Smooth muscle cell of the pulmonary artery (primary cell): ENCODE results near the gene FAT2. TPM values are rescaled to one million over a fixed set of nuclear protein-coding genes. Genes with fewer than 3 reads are reported as not detected.

Source experiments
- total RNA-seq: library from RNA; depleted of rRNA; stranded (reverse); fragments of >200 nt; gene quantifications from 2 replicates; pipeline ENCODE4 v1.2.3, GENCODE V29; 2014

Gene FAT2
- total RNA-seq = 0.07 and 0.26 TPM in 2 replicates

GRCh38 chr5:151591144-151591819, at the start of gene FAT2:
TSS of gene FAT2 (minus strand) at chr5:151591331. CDS start at chr5:151568931, 22,400 bp downstream.

Other genes with a start within 250 kb of the FAT2 start
- not detected in 2 replicates for gene SLC36A2, start 243.8 kb downstream of the FAT2 start, total RNA-seq
- gene SLC36A1, start 143.7 kb downstream of the FAT2 start, total RNA-seq = 8.1 and 9.7 TPM in 2 replicates
- 3,440 and 4,647 TPM in 2 replicates for gene SPARC, start 95.6 kb upstream of the FAT2 start, total RNA-seq
- gene ATOX1, start 167.3 kb upstream of the FAT2 start, total RNA-seq = 46.9 and 51.4 TPM in 2 replicates
- 153 and 201 TPM in 2 replicates for gene G3BP1, start 180.6 kb upstream of the FAT2 start, total RNA-seq